Measurements from ENCODE around the gene CHMP4B.

The CHMP4B gene

DNA sequence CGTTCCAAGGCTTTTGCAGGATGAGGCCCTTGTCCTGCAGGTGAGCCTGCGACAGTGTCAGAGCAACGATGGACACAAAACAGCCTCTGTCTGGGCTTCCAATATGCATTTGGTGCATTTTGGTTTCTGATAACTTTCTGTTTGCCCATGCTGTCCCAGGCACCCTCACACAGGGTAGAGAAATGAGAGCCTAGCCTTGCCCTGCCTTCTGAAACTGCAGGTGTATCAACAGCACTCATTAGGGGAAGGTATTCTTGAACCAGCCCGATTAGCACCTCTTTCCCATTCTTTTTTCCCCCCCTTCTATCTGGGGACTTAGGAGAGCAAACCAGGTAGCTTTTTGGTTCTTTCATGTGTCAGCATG is 30.3 kb downstream of the CHMP4B start:
- no peak for DNase-seq

DNA sequence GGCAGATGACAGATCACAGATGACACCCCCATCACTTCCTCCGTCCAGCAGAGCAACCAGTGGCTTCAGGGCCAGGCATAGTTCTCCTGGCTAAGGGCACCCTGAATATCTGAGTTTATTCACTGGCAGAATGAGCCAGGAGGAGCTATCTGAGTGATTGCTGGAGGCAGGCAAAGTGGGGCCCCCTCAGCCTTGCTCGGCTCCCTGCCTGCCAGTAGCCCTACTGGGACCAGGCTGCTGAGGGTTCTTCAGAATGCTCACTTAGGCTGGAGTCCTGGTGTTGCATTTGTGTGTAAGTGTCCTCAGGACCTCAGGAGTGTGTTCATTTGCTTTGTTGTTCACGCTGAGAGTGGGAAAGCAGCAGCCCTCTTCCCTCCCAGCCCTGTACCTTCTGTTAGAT is 31.2 kb downstream of the CHMP4B start:
- no peak for DNase-seq

DNA sequence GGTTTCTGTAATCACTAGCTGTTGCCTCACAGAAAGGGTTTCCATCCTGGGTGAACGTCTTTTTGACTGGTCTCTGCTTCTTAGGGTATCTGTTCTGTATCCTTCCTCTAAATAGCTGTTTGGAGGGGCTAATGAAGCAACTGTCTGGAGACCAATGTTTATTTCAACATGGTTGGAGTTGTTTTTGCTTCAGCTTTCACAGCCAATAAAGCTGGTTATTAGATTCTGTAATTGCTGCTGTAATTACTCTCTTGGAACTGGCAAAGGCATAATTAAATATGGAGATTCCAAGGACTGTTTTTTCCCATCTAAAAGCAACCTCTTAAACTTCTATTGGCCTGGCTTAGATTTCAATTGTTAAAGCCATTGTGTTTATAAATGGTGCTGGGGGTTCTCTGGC is 31.9 kb downstream of the CHMP4B start:
- no peak for DNase-seq

DNA sequence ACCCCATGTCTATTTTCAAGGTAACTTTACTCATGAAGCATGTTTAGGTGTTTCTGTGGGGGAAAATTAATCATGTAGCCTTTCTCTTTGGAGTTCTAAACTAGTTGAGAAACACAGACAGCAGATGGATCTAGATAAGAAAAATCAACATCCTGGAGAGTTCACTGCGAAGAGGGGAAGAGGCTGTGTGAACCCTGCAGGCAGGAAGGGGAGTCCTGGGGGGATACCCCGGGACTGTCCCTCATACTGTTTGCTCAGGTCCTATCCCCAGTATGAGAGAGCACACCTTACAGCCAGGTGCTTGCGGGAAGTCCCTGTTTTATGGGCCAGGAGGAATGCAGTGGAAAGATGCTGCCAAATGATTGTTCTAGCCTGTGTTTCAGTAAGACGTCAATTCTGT is 32.7 kb downstream of the CHMP4B start:
- no peak for DNase-seq

DNA sequence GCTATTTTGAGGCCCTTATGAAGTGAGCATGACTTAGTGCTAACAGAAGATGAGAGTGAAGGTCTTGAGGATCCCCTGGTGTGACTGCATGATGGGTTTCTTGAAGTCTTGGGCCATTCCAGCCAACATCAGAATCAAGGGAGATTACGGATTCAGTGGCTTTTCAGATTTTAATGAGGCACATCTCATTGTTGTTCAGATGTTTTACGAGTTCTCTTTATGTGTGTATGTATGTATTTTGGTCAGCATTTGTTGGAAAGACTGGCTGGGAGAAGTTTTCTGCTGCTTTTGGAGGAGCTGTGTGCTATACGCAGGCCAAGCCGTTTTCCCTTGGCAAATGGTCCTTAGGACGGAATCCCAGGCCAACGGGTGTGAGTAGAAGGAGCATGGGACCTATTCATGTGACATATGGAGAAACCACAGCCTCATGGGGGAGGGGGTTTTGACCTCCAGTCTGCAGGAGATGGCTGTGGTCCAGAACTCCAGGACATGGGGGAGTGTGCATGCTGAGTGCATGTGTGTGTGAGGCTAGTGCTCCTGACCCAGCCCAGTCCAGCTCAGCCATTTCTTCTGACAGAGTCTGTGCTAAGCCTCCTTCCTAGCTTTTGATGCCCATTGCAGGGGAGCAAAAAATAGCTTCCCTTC is 35.3 kb downstream of the CHMP4B start:
- DNase-seq, result no peak

DNA sequence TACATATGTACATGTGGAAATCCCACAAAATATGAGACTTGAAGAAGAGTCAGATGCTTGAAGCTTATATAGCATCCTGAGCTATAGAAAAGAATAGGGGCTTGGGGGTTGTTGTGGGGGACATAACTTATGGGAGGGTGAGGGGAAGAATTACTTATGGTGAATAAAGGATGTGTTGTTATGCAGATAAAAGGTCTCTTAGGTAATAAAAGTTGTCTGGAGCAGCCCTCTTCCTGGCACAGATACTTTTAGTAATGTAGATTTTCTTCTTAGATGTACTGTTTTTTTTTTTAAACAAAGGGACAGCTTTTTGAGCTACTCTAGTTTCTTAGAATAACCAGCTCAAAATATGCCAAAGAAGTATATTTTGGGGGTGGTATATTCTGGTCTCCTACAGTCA is 35.9 kb downstream of the CHMP4B start:
- DNase-seq, result no peak

DNA sequence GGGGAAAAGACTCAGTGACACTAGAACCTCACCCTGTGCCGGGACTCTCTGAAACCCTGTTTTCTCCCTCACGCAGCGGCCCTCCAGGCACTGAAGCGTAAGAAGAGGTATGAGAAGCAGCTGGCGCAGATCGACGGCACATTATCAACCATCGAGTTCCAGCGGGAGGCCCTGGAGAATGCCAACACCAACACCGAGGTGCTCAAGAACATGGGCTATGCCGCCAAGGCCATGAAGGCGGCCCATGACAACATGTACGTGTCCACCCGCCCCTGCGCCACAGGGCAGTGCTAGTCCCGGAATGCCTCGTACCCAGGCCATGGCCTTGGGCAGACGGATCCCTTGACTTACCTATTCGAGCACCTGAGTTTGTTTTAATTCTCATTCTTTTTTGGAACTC is 37.2 kb downstream of the CHMP4B start:
- no peak for DNase-seq

DNA sequence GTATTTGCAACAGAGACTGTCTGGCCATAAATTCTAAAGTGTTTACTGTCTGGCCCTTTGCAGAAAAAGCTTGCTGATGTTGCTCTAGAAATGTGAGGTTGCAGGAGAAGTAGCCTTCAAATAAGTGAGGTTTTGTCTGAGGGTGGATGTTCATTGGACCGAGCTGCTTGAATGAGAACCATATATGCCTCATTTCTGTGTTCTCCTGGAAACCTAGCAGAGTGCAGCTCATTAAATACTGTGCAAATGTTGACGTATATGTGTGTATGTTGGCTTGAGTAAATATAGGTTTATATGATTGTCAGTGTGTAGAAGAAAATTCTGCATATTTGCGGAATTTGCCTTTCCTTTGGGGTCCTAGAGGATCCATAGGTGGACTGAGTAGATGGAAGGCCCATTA is 39.0 kb downstream of the CHMP4B start:
- DNase-seq, result no peak

DNA sequence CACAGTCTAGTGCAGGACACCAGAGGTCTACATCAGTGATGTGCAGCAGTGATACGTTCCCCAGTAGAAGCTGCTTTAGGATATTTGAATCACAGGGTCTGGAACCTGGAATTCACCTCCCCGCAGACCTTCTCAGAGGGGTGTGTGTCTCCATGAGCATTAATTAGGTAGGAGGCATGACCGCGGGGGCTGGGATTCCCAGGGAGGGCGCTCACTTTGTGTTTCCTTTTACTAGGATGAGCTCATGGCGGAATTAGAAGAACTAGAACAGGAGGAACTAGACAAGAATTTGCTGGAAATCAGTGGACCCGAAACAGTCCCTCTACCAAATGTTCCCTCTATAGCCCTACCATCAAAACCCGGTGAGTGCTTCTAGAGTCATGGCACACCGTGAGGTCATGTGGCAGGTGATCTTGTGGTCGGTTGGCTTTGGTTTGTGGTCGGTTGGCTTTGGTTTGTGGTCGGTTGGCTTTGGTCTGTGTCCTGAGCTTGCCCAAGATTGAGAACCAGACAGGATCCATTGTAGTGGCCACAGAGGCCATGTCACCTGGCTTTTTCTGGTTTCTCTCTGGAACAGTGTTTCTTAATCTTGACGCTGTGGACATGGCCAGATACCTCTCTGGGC is 40.8 kb downstream of the CHMP4B start:
- DNase-seq, result no peak

DNA sequence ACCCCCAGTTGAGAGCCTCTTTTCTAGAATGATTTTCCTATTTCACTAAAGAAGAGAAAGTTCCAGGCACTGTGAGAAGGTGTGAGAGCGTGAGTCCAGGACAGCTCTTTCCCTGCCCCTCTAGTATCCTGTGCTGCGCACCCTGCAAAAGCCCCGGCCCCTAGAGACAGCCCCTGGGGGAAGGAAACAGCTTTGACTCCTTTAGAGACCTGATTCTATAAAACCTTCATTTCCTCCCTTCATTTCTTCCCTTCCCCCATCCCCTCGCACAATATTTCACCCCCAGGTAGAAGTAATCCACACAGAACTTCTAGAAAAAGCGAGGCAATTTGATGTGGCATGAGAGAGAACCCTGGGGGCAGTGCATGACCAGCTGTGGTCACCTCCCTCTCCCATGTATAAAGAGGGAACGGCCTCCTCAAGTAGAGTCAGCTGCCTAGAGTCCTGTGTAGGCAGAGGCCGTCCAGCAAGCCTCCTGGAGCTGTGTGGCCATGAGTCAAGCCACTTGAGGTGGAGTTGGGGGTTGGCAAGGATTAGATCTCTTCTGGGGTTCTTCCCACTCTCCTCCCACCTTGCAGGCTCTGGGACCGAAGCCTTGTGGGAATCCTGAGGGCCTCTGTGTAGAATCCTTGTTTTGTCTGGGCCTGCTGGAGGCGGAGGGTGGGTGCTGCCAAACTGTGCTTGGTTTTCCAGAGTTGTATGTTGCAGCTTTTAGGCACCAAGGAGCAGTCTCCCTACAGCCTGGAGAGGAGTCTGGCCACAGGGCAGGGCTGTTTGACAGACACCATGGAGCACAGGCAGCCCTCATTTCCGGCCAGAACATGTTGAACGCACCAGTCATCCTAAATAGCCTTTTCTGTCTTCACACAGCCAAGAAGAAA is 41.7 kb downstream of the CHMP4B start:
- no peak for DNase-seq

DNA sequence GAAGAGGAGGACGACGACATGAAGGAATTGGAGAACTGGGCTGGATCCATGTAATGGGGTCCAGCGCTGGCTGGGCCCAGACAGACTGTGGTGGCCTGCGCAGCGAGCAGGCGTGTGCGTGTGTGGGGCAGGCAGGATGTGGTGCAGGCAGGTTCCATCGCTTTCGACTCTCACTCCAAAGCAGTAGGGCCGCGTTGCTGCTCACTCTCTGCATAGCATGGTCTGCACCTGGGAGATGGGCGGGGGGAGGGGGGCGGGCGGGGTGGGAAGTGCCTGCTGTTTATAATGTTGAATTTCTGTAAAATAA is 42.3 kb downstream of the CHMP4B start:
- no peak for DNase-seq

DNA sequence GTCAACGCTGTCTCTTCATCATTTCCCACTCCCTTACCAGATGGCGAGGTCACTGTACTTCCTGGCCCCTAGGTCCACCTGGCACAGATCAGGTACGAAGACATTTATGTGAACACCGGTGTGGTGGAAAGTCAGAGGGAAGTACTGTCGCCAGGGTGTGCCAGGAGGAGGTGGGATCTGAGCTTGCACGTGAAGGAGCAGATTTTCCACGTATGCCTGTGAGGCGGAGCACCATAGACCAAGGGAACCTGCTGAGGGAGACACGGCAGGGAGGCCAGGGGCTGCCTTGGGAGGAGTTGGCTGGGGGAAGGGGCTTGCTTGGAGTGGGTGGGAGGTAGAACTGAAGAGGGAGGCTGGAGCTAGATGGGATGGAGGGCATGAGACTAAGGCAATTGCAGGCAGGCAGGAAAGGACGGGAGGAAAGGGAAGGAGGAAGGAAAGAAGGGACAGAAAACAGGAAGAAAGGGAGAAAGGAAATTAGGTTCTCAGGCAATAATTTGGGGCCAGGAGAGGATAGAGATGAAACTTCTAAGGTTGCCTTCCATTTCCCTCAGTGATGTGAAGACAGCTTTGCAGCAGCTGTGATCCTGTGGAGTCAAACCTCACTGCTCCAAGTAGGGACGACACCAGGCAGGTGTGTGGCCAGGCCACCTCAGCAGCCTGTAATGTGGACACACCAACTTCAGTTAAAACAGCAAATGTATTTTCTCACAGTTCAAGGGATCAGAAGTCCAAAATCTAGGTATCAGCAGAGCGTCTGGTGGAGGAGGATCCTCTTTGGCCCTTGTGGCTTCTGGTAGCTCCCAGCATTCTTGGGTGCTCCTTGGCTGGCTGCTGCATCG is 46.8 kb downstream of the CHMP4B start:
- no peak for DNase-seq

DNA sequence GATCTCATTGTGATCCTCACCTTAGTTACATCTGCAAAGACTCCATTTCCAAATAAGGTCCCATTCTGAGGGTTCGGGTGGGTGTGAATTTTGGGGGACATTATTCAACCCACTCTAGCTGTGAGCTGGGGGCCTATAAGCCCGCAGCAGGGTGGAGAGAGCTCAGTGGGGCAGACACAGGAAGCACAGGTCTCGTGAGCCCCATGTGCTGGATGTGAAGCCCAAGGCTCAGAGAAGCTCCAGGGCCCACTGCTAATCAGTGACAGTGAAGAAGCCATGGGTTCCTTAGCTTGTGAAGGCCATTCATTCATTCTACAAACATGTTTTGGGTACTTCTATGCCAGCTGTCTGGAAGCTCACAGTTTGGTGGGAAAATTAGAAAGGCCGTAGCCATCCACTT is 47.5 kb downstream of the CHMP4B start:
- DNase-seq, result no peak

DNA sequence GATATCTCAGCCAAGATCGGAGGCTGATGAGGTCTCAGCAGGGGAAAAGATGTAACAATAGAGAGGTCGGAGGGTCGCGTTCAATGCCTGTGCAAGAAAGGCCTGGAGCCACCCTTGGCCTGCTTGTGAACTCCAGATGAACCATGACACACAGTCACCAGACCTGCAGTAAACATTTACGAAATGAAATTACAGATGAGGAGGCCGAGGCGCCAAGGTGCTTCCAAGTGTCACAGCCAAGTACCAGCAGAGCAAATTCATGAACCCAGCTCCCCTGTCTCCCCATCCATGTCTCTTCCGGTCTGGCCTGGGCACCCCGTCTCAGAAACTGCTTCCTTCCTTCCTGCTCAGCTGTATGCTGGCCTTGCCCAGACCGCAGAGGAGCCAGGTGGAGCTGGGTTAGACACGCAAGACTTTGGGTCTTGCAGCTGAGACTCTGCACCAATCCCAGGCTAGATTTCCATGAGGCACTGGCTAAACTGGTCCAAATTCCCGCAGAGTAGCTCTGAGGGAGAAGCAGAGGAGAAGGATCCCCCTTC is 48.1 kb downstream of the CHMP4B start:
- DNase-seq, result no peak

DNA sequence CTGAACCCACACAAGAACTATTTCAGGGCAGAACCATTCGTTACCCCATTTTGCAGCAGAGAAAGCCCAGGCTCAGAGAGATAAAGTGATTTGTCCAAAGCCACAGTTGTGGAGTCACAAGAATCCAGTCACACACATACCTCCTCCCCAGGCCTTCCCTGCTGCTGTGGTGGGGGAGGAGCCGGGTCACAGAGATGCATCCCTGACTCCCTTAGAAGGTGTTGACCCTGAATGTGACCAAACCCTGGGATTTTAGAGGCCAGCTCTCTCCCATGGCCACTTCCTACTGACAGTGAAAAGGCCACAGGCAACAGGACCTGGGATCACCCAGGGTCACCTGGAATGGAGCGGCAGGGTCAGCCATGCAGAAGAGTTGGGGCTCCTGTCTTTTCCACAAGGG is 48.6 kb downstream of the CHMP4B start:
- DNase-seq, result no peak

DNA sequence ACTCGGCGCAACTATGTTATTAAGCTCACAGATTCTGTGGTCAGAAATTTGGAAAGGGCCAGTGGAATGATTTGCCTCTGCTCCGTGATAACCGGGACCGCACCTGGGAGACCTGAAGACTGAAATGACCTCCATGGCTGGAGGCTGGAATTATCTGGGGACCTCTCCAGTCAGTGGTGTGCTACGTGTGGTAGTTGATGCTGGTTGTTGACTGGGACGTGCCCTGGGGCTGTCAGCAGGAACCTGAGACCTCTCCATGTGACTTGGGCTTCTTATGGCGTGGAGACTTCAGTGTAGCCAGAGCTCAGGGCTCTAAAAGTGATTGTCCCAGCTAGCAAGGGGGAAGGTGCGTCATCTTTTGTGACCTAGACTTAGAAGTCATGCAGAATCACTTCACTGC is 50.3 kb downstream of the CHMP4B start:
- DNase-seq, result no peak

DNA sequence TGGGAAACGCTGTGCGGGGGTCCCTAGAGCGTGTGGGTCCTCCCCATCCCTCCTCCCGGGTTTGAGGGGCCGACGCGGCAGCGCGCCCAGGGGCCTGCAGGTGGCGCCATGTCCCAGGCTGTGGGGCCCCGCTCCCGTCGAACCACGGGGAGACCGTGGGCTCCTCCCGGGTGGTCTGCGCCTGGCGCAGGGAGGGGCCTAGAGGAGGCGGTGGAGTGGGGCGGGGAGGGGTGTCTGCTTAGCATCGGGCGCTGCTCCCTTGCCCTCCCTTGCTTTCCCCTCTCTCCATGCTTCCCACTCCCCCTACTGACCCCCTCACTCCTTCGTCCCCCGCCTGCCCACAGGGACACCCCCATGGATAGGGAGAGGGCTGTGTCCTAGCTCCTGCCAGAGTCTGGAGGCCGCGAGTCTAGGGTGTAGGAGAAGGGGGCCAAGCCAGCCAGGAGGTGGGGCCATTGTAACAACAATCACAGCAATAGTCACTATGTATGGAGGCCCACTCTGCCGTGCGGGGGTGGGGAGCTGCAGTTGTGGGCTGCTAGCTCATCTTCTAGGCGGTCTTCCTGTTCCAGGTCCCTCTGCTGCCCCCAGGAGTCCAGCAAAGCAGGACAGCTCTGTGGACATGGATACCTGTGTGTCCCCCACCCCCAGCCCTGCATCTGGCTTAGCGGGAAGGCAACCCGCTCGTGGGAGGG is 51.7 kb downstream of the CHMP4B start:
- DNase-seq, result peak; percentile 15

DNA sequence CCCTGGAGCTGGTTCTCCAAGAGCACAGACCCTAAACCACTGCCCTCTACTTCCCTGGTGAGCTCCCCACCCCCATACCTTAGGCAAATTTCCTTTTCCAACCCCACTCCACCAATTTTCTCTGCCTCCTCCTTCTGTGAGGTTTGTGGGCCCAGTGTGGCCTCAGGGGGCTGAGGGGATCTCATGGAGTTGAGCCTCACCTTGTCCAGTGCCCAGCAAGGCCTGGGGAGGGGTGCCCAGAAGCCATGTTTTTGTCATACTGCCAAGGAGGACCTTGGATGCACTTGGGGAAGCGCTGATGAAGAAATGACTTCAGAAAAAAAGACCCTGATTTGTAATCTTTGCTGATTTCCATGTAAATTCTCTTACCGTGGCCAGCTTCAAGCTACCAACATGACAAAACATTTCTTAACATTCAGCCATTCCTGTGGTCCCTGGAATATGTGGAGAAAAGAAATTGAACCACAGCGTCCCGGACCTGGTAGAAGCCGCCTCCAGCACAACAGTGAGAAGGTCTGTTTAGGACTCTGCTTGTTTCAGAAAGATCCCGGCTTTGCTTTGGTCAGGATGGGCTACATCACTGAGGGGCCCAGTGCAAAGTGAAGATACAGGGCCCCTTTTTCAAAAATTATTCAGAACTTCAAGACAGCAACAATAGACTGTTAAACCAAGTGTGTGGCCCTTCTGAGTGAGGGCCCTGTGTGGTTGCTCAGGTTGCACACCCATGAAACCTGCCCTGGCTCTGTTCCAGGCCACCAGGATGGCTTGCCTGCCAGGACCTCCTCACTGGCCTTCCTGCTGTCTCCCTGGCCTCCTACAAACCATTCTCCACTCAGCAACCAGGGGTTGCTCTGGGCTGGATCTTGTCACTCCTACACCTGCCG is 52.5 kb downstream of the CHMP4B start:
- no peak for DNase-seq

DNA sequence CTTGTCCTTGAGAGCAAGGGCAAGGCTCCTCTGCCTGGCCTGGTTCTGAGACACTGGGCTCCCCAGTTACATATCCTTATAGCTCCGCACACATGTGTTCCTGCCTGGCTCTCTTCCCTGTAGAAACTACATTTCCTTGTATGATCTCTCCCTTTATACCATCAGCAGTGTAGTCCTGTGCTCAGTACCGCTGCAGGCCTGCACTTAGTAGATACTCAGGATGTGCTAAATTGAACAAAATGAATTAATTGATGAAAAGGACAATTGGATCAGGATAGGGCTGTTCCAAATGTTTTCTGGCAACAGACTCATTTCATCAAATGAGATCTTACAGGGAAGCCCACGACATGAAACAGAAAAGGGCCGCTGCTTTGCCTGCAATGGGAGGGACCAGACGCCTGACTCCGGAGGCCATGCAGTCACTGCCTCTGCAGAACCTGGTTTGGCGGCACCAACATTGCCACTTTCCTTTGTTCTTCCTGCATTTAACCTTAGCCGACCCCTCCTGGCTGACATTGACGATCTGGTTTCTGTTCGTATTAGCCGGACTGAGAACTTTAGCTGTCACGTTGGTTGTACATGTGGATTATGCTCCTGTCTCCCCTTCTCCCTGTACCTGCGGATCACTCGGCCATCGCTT is 53.3 kb downstream of the CHMP4B start:
- no peak for DNase-seq

DNA sequence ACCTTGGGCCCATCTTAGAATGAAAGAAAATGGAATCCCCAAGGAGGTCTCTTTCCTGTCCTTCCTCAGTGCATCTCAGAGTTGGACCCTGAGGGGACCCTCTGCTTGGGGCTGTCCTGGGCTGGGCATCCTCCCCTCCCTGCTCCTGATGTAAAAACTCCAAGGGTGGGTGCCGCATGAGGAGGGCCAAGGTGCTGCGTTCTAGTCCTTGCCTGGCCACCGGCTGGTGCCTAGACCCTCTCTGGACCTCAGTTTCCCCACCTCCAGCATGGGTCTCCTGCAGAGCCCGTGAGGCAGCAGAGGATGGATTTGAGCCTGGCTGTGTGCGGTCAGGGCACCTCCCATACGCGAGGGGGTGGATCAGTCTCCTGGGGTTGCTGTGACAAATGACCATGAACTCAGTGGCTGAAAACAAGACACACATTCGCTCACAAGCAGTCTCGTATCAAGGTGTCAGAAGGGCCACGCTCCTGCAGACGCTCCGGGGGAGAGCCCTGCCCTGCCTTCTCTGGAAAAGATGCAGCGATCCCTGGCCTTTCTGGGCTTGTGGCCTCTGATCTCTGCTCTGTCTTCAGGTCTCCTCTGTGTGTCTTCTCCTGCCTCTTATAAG is 54.7 kb downstream of the CHMP4B start:
- no peak for DNase-seq

All from NCI-H1092 (cell line).